HG03097 (cell line): ENCODE data around the gene ZCCHC17.

Experiments
- ATAC-seq: cut with Tn5 transposase; IDR thresholded peaks from one replicate; pipeline ENCODE4 v1.9.1; 2021; ENCODE audit not compliant: unreplicated experiment, low FRiP score

The ZCCHC17 gene

GRCh38 chr1:31302709-31303441 lies 6.0 kb downstream of the ZCCHC17 start:
- no peak for ATAC-seq

- no peak for ATAC-seq
These were observed 9.4 kb downstream of the ZCCHC17 start for GRCh38 chr1:31306278-31306677.

GRCh38 chr1:31308036-31308435 lies 11.2 kb downstream of the ZCCHC17 start:
- no peak for ATAC-seq

GRCh38 chr1:31310198-31310597 lies 13.4 kb downstream of the ZCCHC17 start:
- ATAC-seq: no peak

DNA sequence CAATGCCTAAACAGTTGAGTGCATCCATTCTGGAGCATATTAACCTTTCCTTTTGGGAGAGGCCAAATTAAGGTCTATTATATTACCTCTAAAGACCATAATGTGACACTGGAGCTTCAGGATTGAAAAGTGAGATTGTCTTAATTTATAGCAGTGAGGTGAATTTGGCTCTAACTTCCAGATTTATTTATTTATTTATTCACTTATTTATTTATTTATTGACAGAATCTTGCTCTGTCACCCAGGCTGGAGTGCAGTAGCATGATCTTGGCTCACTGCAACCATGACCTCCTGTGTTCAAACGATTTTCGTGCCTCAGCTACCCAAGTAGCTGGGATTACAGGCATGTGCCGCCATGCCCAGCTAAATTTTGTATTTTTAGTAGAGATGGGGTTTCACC lies 19.1 kb downstream of the ZCCHC17 start:
- ATAC-seq: no peak

- ATAC-seq: no peak
These were observed 21.3 kb downstream of the ZCCHC17 start for GRCh38 chr1:31318146-31318545.

DNA sequence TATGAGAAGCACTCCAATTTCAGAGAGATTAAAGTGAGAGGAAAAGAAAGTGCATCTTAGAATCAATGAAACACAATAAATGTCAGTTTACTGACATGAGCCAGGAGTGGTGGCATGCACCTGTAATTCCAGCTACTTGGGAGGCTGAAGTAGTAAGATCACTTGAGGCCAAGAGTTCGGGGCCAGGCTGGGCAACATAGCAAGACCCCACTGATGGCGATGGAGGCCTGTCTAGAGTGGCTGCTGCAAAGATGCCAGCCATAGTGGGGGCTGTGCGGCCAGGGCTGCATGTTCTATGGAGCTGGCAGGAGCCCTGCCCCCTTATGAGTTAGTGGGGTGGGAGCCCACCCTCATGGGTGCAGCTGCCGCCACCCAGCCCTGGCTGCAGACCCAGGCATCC lies 27.3 kb downstream of the ZCCHC17 start:
- no peak for ATAC-seq

- ATAC-seq: no peak
These were observed 28.2 kb downstream of the ZCCHC17 start for GRCh38 chr1:31324992-31325391.

GRCh38 chr1:31326461-31326860 lies 29.6 kb downstream of the ZCCHC17 start:
- no peak for ATAC-seq

- ATAC-seq: no peak
These were observed 30.5 kb downstream of the ZCCHC17 start for GRCh38 chr1:31327381-31327780.

DNA sequence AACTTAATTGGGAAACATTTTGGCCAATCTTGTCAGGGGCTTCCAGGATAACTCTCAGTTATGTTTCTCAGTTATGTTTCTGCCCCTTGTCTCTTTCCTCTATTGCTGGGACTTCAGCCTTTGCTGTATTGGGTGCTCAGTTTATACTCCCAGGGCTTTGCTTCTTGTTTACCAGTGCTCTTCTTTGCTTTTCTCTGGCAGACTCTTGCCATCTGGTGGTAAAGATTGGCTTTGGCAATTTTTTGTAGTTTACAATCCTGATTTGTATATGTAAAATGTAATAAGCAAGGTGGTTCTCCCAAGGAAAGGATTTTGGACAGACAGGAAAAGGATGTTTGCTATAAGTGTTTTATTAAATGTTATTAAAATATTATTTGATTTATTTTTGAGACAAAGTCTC lies 38.2 kb downstream of the ZCCHC17 start:
- ATAC-seq: no peak

DNA sequence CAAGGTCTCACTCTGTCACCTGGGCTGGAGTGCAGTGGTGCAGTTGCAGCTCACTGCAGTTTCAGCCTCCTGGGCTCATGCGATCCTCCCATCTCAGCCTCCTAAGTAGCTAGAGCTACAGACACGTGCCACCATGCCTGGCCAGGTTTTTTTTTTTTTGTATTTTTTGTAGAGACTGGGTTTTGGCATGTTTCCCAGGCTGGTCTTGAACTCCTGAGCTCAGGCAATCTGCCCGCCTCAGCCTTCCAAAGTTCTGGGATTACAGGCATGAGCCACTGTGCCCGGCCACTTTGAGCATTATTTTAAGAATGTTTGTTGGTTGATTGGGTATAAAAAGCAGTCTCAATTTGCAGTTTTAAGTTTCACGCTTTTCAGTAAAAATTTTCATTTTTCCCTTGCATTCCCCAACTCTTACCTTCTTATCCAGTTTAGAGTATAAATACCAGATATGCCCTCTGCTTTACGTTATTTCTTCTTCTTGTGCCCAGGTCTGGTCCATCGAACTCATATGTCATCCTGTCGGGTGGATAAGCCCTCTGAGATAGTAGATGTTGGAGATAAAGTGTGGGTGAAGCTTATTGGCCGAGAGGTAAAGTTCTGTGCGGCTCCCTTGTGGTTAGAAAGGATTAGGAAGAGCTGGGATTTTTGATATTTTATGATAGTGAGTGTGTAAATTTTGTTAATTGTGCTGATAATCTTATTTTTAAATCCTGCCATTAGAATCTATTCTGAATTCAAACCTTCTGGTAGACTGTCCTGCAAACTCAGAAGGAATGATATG lies 40.0 kb downstream of the ZCCHC17 start:
- no peak for ATAC-seq

GRCh38 chr1:31344503-31344902 lies 47.7 kb downstream of the ZCCHC17 start:
- ATAC-seq: no peak

DNA sequence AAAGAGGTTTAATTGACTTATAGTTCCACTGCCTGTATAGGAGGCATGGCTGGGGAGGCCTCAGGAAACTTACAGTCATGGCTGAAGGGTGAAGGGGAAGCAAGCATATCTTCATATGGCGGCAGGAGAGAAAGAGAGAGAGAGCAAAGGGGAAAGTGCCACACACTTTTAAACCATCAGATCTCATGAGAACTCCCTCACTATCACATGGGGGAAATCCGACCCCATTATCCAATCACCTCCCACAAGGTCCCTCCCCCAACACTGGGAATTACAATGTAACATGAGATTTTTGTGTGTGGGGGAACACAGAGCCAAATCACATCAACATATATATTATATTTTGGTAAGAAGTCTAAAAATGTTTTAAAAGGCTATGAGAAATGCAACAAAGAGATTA lies 48.8 kb downstream of the ZCCHC17 start:
- ATAC-seq: no peak

- ATAC-seq: no peak
These were observed 50.0 kb downstream of the ZCCHC17 start for GRCh38 chr1:31346785-31347184.

DNA sequence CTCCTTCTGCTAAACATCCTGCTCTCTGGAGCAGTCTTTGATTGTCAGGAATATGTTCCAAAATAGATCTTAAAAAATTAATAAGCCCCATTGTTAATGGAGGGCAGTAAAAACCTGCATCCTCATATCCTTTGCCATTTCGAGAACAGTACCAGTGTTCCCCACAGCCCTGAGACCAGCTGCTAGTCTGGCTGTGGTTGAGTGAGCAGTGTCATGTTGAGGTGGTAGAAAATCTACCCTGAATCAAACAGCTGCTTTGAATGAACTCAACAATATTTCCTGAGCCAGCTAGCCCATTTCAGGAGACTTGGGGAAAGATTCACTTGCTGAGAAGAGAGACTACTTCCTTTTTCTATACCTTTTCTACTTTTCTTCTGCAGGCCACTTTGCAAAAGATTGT lies 51.6 kb downstream of the ZCCHC17 start:
- peak; percentile 59 for ATAC-seq

- no peak for ATAC-seq
These were observed 57.5 kb downstream of the ZCCHC17 start for GRCh38 chr1:31354283-31354682.

DNA sequence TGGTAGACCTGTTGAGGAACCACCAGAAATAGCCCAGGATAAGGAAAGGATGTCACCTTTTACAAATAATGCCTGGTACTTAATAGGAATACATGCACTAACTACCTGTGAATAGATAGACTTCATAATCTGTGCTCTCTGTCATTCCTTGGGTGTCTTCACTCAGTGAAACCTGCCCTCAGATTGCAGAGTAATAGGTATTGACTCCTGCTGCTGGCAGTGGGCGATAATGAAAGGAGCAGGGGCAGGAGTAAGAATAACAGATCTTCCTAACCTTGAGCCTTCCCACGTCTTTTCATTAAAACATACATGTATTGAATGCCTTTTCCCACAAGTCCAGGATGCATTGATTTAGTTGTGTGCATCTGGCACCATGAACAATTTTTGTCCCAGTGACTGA lies 59.6 kb downstream of the ZCCHC17 start:
- ATAC-seq: no peak

- ATAC-seq: no peak
These were observed 64.8 kb downstream of the ZCCHC17 start for GRCh38 chr1:31361607-31362006.

DNA sequence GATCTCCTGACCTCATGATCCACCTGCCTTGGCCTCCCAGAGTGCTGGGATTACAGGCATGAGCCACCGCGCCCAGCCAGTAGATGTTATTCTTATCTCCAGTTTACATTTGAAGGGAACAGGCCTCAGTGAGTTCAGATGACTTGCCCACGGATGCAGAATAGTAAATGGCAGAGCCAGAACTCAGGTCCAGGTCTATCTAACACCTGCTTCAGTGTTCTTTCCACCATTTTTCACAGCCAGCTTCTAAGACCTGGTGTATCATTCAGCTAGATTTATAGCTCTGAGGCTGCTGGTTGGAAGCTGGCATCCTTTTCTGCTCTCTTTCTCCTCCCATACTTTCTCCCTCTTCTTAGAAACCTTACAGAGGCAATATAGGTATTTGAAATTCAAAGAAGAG lies 65.2 kb downstream of the ZCCHC17 start:
- no peak for ATAC-seq

GRCh38 chr1:31364561-31365250 lies 67.9 kb downstream of the ZCCHC17 start:
- ATAC-seq: no peak

DNA sequence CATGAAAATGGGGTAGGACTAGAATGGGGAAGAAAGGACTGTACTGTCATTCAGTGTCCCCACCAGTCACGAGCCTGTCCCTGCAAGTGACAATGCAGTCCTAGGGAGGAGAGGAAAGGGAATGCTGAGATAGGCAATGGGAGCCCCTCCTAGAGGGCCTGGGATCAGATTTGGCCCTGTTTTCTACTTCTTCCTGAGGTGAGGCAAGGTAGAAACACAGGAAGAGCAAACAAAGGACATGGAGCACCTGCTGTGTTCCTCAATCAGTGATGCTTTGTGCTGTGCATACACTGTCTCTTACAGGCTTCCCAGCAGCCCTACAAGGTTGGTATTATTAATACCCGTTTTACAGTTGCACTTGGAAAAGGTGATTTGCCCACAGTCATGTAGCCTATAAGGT lies 70.0 kb downstream of the ZCCHC17 start:
- no peak for ATAC-seq
